Measurements from ENCODE around the gene KLC1.

The KLC1 gene

DNA sequence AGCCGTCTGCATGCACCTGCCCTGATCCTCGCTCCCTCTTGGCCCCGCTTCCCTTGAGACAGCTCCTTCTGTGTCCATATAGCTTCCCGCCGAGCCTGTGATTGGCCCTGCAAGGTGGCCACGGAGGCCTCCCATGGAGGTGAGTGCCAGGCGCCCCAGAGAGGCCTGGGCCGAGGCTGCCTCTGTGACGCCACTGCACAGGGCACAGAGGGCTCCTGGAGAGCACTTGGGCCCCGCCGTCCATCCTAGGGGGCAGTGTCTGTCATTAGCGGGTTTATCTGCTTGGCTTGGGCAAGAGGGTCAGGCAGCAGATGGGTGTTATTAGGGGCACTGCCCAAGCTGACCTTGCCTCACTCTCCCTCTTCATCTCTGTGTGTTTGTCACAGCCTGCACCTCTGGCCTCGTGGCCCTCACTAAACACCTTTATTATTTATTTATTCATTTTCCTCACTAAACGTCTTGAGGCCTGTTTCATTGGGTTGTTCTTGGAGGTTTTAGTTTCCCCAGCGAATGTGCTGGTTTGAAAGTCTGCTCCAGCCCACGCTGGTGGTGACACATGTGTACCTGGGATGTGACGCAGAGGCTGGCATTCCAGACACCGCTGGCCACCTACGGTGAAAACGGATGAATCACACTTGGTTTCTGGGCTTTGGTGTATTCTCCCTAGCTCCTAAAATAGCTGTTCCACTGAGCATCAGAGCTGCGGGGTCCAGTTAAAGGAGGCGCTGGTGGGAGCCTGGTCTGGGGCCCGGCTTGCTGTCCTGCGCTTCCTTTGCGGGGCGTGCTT lies 92.5 kb downstream of the KLC1 start:
- DNase-seq: no peak

DNA sequence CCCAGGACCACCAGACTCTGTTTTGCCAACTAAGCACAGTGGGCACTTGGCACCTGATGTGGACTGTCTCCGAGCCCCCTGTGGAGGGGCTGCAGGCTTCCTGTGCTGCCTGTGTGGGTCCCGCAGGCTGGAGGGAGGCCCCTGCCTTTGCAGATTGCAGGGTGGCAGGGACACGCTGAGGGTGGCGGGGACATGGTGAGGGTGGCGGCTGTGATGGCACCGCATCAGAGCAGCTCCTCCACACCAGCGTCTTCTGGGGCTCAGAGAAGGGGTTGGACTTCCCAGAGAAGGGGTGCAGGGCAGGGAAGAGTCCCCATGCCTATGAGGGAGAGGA lies 94.7 kb downstream of the KLC1 start:
- no peak for DNase-seq

- no peak for DNase-seq
These were observed 95.1 kb downstream of the KLC1 start for GRCh38 chr14:103724116-103724515.

GRCh38 chr14:103725001-103725682 lies 96.1 kb downstream of the KLC1 start:
- DNase-seq: no peak

- DNase-seq: no peak
These were observed 96.9 kb downstream of the KLC1 start for GRCh38 chr14:103725739-103726395.

DNA sequence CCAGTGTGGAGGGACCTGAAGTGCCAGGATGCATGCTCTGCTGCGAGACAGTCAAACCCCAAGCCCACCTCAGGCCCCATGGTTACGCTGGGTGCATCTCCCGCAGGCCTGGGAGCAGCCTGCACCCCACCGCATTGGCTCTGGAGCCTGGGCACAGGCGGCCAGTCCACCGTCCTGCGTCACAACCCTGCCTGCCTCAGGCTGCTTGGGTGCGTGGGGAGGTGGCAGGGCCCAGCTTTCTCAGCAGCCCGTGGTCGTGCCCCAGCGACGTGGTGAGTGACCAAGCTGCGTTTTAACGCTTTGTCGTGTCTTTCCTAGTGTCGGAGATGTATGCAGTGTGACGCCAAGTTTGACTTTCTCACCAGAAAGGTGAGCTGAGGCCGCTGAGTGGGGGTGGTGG lies 97.5 kb downstream of the KLC1 start:
- no peak for DNase-seq

DNA sequence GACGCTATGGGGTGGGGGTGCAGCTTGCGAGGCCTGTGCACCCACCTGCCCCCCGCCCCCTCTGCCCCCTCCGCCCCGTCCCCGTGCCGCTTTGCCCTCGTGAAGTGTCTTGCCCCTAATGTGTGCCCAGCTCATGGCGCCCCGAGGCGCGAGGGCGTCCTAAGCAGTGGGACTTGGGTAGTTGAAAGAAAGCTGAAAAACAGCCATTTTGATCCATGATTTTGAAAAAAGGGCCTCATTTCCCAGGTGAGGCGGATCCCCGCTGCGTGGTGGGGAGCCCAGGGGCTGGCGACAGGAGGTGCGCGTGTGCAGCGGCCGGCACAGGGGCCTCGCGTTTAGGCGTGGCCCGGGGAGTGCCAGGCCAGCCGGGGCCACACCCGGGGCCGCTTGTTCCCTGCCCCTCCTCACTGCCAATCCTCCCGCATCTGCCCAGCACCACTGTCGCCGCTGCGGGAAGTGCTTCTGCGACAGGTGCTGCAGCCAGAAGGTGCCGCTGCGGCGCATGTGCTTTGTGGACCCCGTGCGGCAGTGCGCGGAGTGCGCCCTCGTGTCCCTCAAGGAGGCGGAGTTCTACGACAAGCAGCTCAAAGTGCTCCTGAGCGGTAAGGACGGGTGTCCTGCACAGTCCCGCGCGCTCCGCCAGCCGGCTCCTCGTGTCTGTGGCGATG lies 98.4 kb downstream of the KLC1 start:
- DNase-seq: no peak

- DNase-seq: no peak
These were observed 99.1 kb downstream of the KLC1 start for GRCh38 chr14:103728141-103728540.

DNA sequence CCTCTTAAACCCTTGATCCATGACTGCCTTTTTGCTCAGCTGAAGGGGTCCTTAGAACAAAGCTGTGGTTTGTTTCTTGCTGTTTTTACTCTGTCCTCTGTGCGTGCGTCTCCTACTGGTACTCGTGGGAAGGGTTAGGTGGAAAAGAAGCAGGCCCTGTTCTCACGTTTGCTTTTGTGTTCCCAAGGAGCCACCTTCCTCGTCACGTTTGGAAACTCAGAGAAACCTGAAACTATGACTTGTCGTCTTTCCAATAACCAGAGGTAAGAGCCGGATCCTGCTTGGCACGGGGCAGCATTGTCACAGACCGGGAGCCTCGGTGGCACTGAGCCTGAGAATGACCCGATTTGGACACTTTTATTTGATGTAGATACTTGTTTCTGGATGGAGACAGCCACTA lies 99.7 kb downstream of the KLC1 start:
- no peak for DNase-seq

DNA sequence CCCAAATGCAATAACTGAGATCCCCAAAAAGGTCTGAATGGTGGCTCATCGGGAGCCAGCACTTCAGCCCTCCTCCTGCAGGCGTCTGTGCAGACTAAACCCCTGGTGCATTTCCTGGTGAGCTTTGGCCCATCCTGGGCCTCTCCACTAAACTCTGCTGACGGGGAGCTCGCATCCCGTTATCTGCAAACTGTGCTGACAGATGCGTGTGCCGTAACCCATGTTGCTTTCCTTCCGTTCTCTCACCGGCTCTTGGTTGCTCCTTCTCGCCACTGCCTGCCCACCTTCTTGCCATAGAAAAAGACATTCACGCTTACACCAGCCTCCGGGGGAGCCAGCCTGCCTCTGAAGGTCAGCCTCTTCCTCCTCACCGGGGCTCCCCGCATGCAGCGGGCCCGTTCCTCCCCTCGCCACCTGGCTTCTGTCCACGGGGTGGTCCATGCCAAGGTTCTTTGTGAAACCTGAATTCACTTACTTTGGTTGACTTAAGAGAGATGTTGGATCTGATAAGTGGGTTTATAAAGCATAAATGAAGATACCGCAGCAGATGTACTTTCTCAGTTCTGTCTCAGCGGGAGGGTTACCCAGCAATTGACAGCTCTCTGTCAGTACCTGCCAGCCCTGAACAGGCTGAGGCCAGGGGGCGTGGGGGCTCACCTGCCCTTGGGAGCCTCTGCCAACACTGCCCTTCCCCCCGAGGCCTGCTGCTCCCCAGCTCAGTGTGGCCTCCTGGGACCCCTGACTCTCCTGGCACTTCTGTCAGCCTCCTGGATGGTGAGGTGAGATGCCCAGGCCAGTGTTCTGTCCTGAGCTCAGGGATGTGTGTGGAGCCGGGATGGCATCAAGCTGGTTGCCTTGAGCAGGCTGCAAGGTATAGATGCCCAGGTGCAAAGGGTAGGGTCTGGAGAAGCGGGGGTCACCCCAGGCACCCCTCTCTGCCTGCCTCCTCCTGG lies 100.8 kb downstream of the KLC1 start:
- no peak for DNase-seq

GRCh38 chr14:103730490-103731035 lies 101.6 kb downstream of the KLC1 start:
- no peak for DNase-seq

DNA sequence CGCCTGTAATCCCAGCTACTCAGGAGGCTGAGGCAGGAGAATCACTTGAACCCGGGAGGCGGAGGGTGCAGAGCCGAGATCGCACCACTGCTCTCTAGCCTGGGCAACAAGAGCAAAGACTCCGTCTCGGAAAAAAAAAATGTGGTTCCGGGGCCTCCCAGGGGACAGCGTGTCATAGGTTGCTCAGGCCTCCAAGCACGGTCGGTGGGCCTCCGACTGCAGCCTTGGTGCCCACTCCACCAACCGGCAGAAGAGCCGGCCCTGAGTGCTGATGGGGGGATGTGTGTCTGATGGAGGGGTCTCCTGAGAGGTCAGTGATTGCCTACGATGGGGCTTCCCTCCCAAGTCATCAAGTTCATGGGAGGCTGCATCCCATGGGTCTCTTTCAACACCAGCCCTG lies 102.5 kb downstream of the KLC1 start:
- no peak for DNase-seq

DNA sequence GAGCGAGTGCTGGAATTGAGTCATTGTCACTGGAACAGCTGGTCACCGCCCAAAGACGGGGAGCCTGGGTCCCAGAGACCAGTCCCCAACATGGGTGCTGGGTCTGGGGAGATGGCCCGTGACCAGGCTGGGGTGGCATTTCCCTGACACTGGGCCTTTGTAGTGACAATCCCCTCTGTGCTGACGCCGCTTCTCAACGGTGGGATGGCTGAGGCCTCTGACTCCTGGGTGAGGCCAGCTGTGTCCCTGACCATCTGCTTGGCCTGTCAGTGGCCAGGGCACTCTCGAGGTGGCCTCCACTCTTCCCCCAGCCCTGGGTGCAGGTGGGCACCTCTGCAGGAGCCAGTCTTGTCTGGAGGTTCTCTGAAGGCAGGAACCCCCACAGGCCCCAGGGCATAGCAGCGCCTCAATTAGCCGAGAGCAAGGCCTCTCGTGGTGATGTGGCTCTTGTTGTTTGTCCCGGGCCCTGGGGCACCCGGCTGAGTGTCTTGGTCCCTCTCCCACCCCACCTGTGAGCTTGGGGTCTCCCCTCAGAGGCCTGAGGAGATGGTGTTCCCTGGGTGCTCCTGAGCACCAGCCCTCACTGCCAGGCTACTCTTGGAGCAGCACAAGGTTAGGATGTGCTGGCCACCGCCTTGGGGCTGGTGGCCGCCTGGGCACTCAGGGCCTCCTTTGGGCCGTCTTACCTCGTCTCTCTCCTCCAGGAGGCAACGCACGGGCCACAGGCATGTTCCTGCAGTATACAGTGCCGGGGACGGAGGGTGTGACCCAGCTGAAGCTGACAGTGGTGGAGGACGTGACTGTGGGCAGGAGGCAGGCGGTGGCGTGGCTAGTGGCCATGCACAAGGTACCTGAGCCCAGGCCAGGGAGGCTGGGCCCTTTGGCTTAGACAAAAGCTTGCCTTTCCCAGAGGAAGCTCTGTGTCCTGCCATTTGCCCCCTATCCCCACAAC lies 103.2 kb downstream of the KLC1 start:
- DNase-seq: no peak

- DNase-seq: no peak
These were observed 104.0 kb downstream of the KLC1 start for GRCh38 chr14:103732868-103733620.

DNA sequence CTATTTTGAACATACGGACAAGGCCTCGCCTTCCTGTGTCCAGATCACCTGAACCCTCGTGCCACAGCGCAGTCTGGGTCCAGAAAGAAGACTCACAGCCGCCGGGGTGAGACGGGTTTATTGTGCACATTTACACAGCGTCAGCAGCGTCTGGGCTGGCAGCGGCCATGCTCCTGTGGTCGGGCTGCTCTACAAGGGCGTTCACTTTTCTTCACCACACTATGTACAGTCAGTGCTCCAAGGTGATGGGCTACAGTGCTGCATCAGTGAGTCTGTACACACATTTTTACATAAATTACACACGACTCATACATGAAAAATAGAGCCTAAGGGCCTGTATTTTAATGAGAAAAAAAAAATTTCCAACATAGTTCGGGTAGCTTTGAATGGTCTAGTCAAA lies 104.6 kb downstream of the KLC1 start:
- no peak for DNase-seq

GRCh38 chr14:103734081-103734888 lies 105.3 kb downstream of the KLC1 start:
- no peak for DNase-seq

GRCh38 chr14:103735022-103735421 lies 106.0 kb downstream of the KLC1 start:
- no peak for DNase-seq

DNA sequence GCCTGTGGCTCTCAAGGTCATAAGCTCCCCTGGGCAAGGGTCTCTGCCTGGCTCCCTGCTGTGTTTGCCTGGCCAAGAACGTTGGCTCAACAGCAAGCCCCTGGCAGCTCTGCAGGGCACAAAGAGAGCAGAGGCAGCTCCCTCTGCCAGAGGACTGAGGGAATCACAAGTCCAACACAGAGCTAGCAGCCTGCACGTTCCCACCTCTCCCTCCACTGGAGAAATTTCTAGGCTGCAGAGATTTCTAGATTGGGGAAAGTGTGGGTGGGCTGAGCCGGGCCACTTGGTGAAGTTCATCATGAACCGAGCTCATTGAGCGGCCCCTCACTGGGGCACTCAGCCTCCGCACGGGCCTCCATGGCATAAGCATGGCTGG lies 106.4 kb downstream of the KLC1 start:
- no peak for DNase-seq

All from suppressor macrophage (primary cell).